Tibial nerve (tissue), 4 donors: Measurements from ENCODE around the gene CCDC124. TPM values are rescaled to one million over a fixed set of nuclear protein-coding genes. Genes with fewer than 3 reads are reported as not detected.

ENCODE experiments used
- DNase-seq, 2 donors: peaks; one replicate each; pipeline ENCODE4 v3.0.0-alpha.2; 2019; ENCODE audit warnings: low spot score in 2 of 2
- H3K27ac ChIP-seq, 4 donors: fragments of 200-600 bp; sonication (generic) in 3 of 4; one replicate each; pipeline ENCODE4 v1.5.1; 2017 to 2019; ENCODE audit warnings: mild to moderate bottlenecking in 1 of 4
- H3K27me3 ChIP-seq, 2 donors: fragments of 200-600 bp; sonication (generic) in 1 of 2; one replicate each; pipeline versions ENCODE4 v1.5.1 to v1.6.0; 2017 to 2019
- H3K36me3 ChIP-seq, 3 donors: fragments of 200-600 bp; sonication (generic); one replicate each; pipeline ENCODE4 v1.5.1; 2018 to 2019
- H3K4me1 ChIP-seq, 4 donors: fragments of 200-600 bp; sonication (generic) in 3 of 4; one replicate each; pipeline ENCODE4 v1.5.1; 2017 to 2019
- H3K4me3 ChIP-seq, 4 donors: fragments of 200-600 bp; sonication (generic) in 3 of 4; one replicate each; pipeline ENCODE4 v1.5.1; 2017 to 2019; ENCODE audit warnings: mild to moderate bottlenecking in 1 of 4, moderate library complexity in 1 of 4
- H3K9me3 ChIP-seq, 4 donors: fragments of 200-600 bp; sonication (generic) in 3 of 4; one replicate each; pipeline ENCODE4 v1.5.1; 2017 to 2019
- EP300 ChIP-seq, 2 donors: sonication (generic); formaldehyde crosslinking; IDR thresholded peaks; one replicate each; pipeline ENCODE4 v1.6.1; 2017; ENCODE audit warnings: antibody characterized with exemption in 2 of 2, mild to moderate bottlenecking in 1 of 2
- POLR2A ChIP-seq, 2 donors: fragments of 450-650 bp; IDR thresholded peaks; one replicate each; pipeline ENCODE4 v1.6.1; 2017; ENCODE audit warnings: antibody characterized with exemption in 2 of 2, mild to moderate bottlenecking in 2 of 2, moderate library complexity in 2 of 2
- WGBS, 2 donors: methylation state at CpG; one replicate each; pipeline ENCODE4 v1.1.5; 2018; 5-methylcytosine and 5-hydroxymethylcytosine counted together
- total RNA-seq, 4 donors: library from RNA; depleted of rRNA; stranded (reverse); fragments of >200 nt; gene quantifications; one replicate each; pipeline ENCODE4 v1.1.0, GENCODE V29; 2016
- TF ChIP-seq, protein P1 (sequence below), 5 experiments: fragments of 200-600 bp in 3 of 5; fragments of 450-650 bp in 2 of 5; sonication (generic) in 3 of 5; IDR thresholded peaks; one replicate each; pipeline ENCODE4 v1.5.1; 2016 to 2019; ENCODE audit warnings: antibody characterized with exemption in 5 of 5, mild to moderate bottlenecking in 3 of 5, moderate library complexity in 2 of 5

The CCDC124 gene
- total RNA-seq, 4 donors from 2014 or later, result 29.3 to 69.0 (median 33.9) TPM

DNA sequence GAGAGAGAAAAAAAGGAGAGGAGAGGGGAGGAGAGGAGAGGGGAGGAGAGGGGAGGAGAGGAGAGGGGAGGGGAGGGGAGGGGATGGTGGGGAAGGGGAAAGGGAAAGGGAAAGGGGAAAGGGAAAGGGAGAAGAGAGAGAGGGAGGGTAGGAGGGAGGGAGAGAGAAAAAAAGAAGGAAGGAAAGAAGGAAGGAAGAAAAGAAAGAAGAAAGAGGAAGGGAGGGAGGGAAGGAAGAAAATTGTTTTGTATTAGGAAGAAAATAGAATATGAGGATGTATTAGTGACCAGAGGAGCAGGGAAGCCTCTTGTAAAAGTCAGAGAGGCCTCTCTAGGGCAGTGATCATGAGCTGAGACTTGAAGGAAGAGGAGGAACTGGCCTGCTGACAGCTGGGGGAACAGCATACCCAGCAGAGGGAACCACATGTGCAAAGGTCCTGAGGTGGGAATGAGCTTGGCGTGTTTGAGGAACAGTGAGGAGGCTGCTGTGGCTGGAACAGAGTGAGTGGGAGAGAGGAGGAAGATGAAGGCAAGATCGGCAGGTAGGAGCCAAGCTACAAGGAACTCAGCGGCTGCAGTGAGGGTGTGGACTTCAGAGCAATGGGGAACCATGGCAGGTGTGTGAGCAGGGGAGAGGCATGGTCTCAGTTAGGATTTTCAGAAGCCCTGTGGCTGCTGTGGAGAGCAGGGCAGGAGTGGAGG is 24.5 kb downstream of the CCDC124 start:
- Histone ChIP-seq H3K36me3 (no peaks in the 10 kb centered on the region), H3K4me3 (no peak overlapping the region), H3K27me3 (peaks cover 2 to 69% of the 10 kb centered on the region in 2 donors), H3K27ac (no peak overlapping the region), H3K9me3 (no peaks in the 10 kb centered on the region), H3K4me1 (peaks cover 0 to 8% (median 3%) of the 10 kb centered on the region in 4 donors)
- TF ChIP-seq, protein P1, sequence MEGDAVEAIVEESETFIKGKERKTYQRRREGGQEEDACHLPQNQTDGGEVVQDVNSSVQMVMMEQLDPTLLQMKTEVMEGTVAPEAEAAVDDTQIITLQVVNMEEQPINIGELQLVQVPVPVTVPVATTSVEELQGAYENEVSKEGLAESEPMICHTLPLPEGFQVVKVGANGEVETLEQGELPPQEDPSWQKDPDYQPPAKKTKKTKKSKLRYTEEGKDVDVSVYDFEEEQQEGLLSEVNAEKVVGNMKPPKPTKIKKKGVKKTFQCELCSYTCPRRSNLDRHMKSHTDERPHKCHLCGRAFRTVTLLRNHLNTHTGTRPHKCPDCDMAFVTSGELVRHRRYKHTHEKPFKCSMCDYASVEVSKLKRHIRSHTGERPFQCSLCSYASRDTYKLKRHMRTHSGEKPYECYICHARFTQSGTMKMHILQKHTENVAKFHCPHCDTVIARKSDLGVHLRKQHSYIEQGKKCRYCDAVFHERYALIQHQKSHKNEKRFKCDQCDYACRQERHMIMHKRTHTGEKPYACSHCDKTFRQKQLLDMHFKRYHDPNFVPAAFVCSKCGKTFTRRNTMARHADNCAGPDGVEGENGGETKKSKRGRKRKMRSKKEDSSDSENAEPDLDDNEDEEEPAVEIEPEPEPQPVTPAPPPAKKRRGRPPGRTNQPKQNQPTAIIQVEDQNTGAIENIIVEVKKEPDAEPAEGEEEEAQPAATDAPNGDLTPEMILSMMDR (IDR thresholded peaks at IDR 0.05), result no peak
- TF ChIP-seq EP300 (IDR thresholded peaks at IDR 0.05) (no peak), POLR2A (IDR thresholded peaks at IDR 0.05) (no peak)
- no peak for DNase-seq
- 72 to 82% methylated on average over 3 of the region's 3 CpGs for WGBS, 2 donors

DNA sequence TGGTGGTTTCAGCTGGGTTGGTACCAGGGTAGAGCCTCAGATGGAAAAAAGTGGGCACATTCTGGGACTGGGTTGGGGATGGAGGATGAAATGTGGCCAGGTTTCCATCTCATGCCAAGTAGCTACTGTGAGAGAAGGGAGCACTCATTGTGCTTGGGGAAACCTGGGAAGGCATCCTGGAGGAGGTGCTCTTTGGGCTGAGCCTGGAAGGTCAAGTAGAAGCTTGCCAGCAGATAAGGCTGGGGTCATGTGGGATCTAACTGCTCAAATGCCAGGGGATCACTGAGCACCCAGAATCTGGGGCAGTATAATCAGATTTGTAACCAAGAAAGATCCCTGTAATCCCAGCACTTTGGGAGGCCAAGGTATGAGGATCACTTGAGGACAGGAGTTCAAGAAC is 25.1 kb downstream of the CCDC124 start:
- H3K9me3 ChIP-seq, result no peaks in the 10 kb centered on the region
- H3K36me3 ChIP-seq, result no peaks in the 10 kb centered on the region
- peaks cover 0 to 3% (median under 1%) of the 10 kb centered on the region in 4 donors for H3K4me1 ChIP-seq
- no peak overlapping the region for H3K4me3 ChIP-seq
- H3K27me3 ChIP-seq, result peaks cover 0 to 69% of the 10 kb centered on the region in 2 donors
- TF ChIP-seq EP300 (IDR thresholded peaks at IDR 0.05) (no peak), POLR2A (IDR thresholded peaks at IDR 0.05) (no peak)
- TF ChIP-seq, protein P1 (IDR thresholded peaks at IDR 0.05), result no peak
- H3K27ac ChIP-seq, result no peak overlapping the region
- DNase-seq, result no peak

DNA sequence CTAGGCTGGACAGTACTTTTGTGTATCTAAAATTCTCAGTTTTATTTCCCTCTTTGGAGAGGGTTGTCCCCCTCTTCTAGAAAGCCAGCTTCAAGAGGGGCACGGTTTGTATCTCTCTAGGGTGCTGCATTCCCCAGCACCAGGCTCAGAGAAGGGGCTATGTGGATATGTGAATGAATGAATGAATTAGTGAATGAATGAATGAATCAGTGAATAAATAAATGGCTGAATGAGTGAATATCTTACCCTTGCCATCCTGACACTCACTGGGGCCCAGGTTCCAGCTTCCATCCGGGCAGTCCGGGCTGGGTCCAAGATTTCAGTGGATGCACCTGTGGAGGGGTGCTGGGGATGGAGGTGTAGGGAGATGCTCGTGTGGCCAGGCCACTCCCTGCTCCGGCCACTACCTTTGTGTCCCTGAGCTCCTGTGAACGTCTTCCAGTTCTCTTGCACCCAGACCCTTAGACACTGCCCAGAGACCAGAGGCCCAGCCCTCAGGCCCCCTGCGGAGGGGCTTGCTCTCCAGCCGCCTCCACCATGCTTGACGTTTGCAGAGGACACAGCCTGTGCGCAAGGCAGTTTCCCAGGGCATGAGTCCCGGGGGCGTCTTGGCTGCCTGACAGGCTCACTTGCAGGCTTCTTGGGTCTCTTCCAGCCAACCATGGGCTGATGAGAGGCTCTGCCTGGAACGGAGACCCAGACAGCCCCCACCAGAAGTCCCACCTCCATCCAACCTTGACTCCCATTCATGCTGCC is 31.3 kb downstream of the CCDC124 start:
- Histone ChIP-seq H3K27ac (no peak overlapping the region), H3K9me3 (no peaks in the 10 kb centered on the region), H3K4me3 (no peak overlapping the region), H3K36me3 (no peaks in the 10 kb centered on the region), H3K27me3 (peaks cover 0 to 77% of the 10 kb centered on the region in 2 donors), H3K4me1 (peaks cover 0 to 3% (median 0%) of the 10 kb centered on the region in 4 donors)
- no peak for DNase-seq
- TF ChIP-seq POLR2A (IDR thresholded peaks at IDR 0.05) (no peak), EP300 (IDR thresholded peaks at IDR 0.05) (no peak)
- TF ChIP-seq, protein P1 (IDR thresholded peaks at IDR 0.05), result no peak
- 30 to 74% methylated on average over 6 to 13 of the region's 13 CpGs for WGBS, 2 donors

DNA sequence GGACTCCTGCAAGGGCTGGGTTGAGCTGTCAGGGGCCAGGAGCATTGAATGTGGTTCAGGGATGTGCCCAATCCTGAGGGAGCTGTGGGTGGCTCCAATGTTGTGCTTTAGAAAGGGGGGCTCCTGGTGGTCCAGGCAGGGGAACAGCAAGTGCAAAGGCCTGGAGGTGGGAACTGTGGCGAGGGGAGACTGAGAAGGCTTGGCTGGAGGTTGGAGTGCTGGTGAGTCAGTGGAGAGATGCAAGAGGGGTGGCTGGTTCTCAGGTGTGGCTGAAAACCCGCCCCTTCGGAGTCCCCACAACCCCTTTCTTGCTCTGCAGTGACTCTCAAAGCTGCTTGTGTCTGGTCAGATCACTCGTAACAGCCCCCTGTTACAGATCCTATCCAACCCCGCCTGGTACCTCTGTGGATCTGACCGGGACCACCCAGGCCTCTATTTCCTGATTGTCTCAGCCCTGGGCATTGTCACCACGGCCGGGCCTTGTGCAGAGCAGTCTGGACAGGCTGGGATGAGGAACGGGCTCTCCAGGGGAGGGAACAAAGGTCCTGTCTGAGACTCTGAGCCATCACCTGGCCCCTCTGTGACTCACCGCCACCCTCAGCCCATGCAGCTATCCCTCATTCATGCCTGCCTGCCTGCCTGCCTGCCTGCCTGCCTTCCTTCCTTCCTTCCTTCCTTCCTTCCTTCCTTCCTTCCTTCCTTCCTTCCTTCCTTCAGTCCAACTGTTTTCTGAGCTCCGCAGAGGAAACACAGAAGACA is 32.7 kb downstream of the CCDC124 start:
- WGBS, 2 donors, result 72 to 79% methylated on average over 6 to 11 of the region's 11 CpGs
- Histone ChIP-seq H3K9me3 (no peaks in the 10 kb centered on the region), H3K27me3 (peaks cover 0 to 82% of the 10 kb centered on the region in 2 donors), H3K4me3 (no peak overlapping the region), H3K27ac (no peak overlapping the region), H3K4me1 (peaks cover 0 to 3% (median 0%) of the 10 kb centered on the region in 4 donors), H3K36me3 (no peaks in the 10 kb centered on the region)
- DNase-seq, result no peak
- TF ChIP-seq, protein P1 (IDR thresholded peaks at IDR 0.05), result no peak
- no peak for TF ChIP-seq POLR2A (IDR thresholded peaks at IDR 0.05)
- no peak for TF ChIP-seq EP300 (IDR thresholded peaks at IDR 0.05)
